ENCODE data around the gene VWA1. TPM values are rescaled to one million over a fixed set of nuclear protein-coding genes. Genes with fewer than 3 reads are reported as not detected.

VWA1 gene
- total and polyA plus RNA-seq, 2 of the 4 experiments (the other 2 are of a cell fraction) = 1.1 to 6.1 TPM

GRCh38 chr1:1387098-1388077 is 48.1 kb upstream of the VWA1 start:
- no peak overlapping the region for H2BK5ac ChIP-seq (ENCODE audit: low read depth, low read length, poor library complexity, severe bottlenecking)
- H3K4ac ChIP-seq (ENCODE audit: low read depth, low read length) = no peak overlapping the region
- H2AFZ ChIP-seq (replicated peaks; ENCODE audit: low read length, poor library complexity) = no peak overlapping the region
- H3K4me2 ChIP-seq (ENCODE audit: low read depth, low read length) = no peak overlapping the region
- H3K14ac ChIP-seq (replicated peaks; ENCODE audit: low read depth, low read length) = no peak overlapping the region
- H3K27ac ChIP-seq (ENCODE audit: insufficient read depth, low read length) = no peak overlapping the region
- no peak overlapping the region for H3K4me3 ChIP-seq (ENCODE audit: insufficient read depth, low read depth, low read length)
- no peaks in the 10 kb centered on the region for H3K4me1 ChIP-seq (ENCODE audit: control insufficient read depth, insufficient read depth, low read length)
- H4K5ac ChIP-seq (ENCODE audit: low read depth, low read length) = no peak overlapping the region
- in situ Hi-C loops (cut with MboI; ENCODE audit: low sequenced_read_pairs) = no loop called here
- 97% methylated on average over 32 of the region's 50 CpGs; no CpG with 5 or more reads in 1 of the 2 experiments for WGBS, 2 experiments (ENCODE audit: extremely low coverage in 2 of 2, insufficient read length in 1 of 2)
- no peak overlapping the region for H3K9ac ChIP-seq (ENCODE audit: low read depth, low read length)
- DNase-seq (no peak), ATAC-seq (ENCODE audit: low read depth) (no peak)
- H3K9me1 ChIP-seq (ENCODE audit: insufficient read depth, low read length) = no peaks in the 10 kb centered on the region; the same call in 1 of the 2 replicates
- dilution Hi-C loops (cut with HindIII; ENCODE audit: low sequenced_read_pairs, unreplicated experiment) = no loop called here
- H2BK120ac ChIP-seq (ENCODE audit: low read depth, low read length) = no peak overlapping the region
- ChIA-PET POLR2A (ENCODE audit: unreplicated experiment) (no interaction called here), CTCF (no interaction called here)
- no peaks in the 10 kb centered on the region for H3K27me3 ChIP-seq (ENCODE audit: control insufficient read depth, insufficient read depth, low read length)
- no TSS peak for BruUV-seq (replicated peaks)
- no peak overlapping the region for H2AK5ac ChIP-seq (ENCODE audit: low read depth, low read length)
- peaks cover 16 to 38% of the 10 kb centered on the region in 2 experiments for H3K79me1 ChIP-seq (ENCODE audit: low read depth in 1 of 2, low read length in 2 of 2)
- H4K8ac ChIP-seq (ENCODE audit: low read depth in 2 of 2, low read length in 2 of 2) = no peak overlapping the region
- peaks cover 62% of the 10 kb centered on the region for H3K36me3 ChIP-seq (ENCODE audit: control insufficient read depth, insufficient read depth, low read length)
- H2BK15ac ChIP-seq (ENCODE audit: low read depth, low read length) = no peak overlapping the region
- no peak overlapping the region for H2AK9ac ChIP-seq (replicated peaks; ENCODE audit: low read depth, low read length, poor library complexity)
- peaks cover 9% of the 10 kb centered on the region; the same call in 1 of the 2 replicates for H4K20me1 ChIP-seq (ENCODE audit: insufficient read depth, low read length)
- no peak overlapping the region for H3K18ac ChIP-seq (ENCODE audit: low read depth, low read length)
- H4K91ac ChIP-seq (ENCODE audit: insufficient read depth, low read depth, low read length) = no peak overlapping the region
- no peaks in the 10 kb centered on the region for H3K9me3 ChIP-seq (ENCODE audit: control insufficient read depth, insufficient read depth, low read length)
- no peak overlapping the region for H2BK20ac ChIP-seq (ENCODE audit: low read depth, low read length)
- H3K23ac ChIP-seq (ENCODE audit: low read depth, low read length) = no peak overlapping the region
- intact Hi-C loops (cut with micrococcal nuclease) = no loop called here
- H3K56ac ChIP-seq (ENCODE audit: extremely low read depth, insufficient read depth, low read length) = no peak overlapping the region
- no peak for TF ChIP-seq FOS (IDR thresholded peaks at IDR 0.05; ENCODE audit: low read depth, low read length)
- no peak for TF ChIP-seq MAZ (IDR thresholded peaks at IDR 0.05; ENCODE audit: borderline replicate concordance, low read depth, low read length)
- TF ChIP-seq RAD21 (IDR thresholded peaks at IDR 0.05; ENCODE audit: low read length) = no peak
- TF ChIP-seq MAFK (IDR thresholded peaks at IDR 0.05; ENCODE audit: low read depth, low read length) = no peak
- TF ChIP-seq SMC3 (IDR thresholded peaks at IDR 0.05; ENCODE audit: low read depth, low read length) = no peak
- no peak for TF ChIP-seq MXI1 (IDR thresholded peaks at IDR 0.05; ENCODE audit: borderline replicate concordance, low read depth, low read length)
- TF ChIP-seq CEBPB (IDR thresholded peaks at IDR 0.05; ENCODE audit: low read depth, low read length) = no peak
- TF ChIP-seq CHD1 (IDR thresholded peaks at IDR 0.05; ENCODE audit: low read depth, low read length) = no peak
- no peak for TF ChIP-seq CTCF (conservative IDR thresholded peaks at IDR 0.05; ENCODE audit: low read depth, low read length)
- no peak for TF ChIP-seq BHLHE40 (IDR thresholded peaks at IDR 0.05; ENCODE audit: low read depth, low read length)
- TF ChIP-seq RFX5 (IDR thresholded peaks at IDR 0.05; ENCODE audit: low read depth, low read length) = no peak
- no peak for TF ChIP-seq ELK1 (IDR thresholded peaks at IDR 0.05; ENCODE audit: borderline replicate concordance, low read depth, low read length)
- TF ChIP-seq USF2 (IDR thresholded peaks at IDR 0.05; ENCODE audit: low read depth, low read length) = no peak
- TF ChIP-seq RCOR1 (IDR thresholded peaks at IDR 0.05; ENCODE audit: insufficient replicate concordance, low read length) = no peak

Data from IMR-90 (cell line).